Rectal smooth muscle tissue (tissue), 1 donor: ENCODE measurements around the gene MGMT.

Experiments
- H3K27ac ChIP-seq: one replicate; pipeline ENCODE4 v1.7.0; 2013; ENCODE audit warnings: low read depth, low read length, inconsistent platforms
- H3K27me3 ChIP-seq: one replicate; pipeline ENCODE4 v1.7.0; 2013; ENCODE audit warnings: low read length; ENCODE audit not compliant: control insufficient read depth, insufficient read depth
- H3K36me3 ChIP-seq: one replicate; pipeline ENCODE4 v1.7.0; 2013; ENCODE audit warnings: low read length; ENCODE audit not compliant: control insufficient read depth, insufficient read depth
- H3K4me1 ChIP-seq: one replicate; pipeline ENCODE4 v1.7.0; 2013; ENCODE audit warnings: low read length; ENCODE audit not compliant: control insufficient read depth, insufficient read depth
- H3K4me3 ChIP-seq: one replicate; pipeline ENCODE4 v1.7.0; 2013; ENCODE audit warnings: low read length
- H3K9ac ChIP-seq: one replicate; pipeline ENCODE4 v1.7.0; 2013; ENCODE audit warnings: low read length

MGMT gene

DNA sequence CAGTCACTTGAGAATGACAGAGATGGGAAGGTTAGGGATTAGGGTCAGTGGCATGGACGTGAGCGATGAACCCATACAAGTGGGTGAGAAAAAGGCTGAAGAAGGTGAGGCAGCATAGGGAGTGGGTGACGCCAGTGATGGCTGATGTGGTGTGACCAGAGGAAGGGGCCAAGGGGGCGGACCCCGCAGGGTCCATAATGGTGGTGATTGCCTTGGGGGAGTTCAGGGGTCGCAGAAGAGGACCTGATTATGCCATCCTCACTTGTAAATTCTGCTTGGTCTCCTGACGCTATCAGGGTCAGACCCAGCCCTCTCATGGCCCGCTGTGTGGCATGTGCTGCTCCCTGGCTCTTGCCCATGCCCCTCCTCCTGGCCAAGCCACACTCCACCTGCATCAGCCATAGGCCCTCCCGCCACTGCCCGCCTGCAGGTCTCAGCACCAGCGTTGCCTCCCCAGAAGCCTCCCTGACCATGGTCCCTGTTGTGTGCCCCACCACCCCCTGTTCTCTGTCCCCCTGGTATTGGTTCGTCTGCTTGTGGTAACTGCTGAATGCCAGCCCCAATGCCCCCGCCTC is 261.3 kb downstream of the MGMT start:
- no peak overlapping the region for H3K9ac ChIP-seq
- H3K27me3 ChIP-seq = no peaks in the 10 kb centered on the region
- H3K36me3 ChIP-seq = no peaks in the 10 kb centered on the region
- H3K4me1 ChIP-seq = no peaks in the 10 kb centered on the region
- H3K27ac ChIP-seq = no peak overlapping the region
- no peak overlapping the region for H3K4me3 ChIP-seq

GRCh38 chr10:129728905-129729795 is 262.1 kb downstream of the MGMT start:
- H3K27ac ChIP-seq = no peak overlapping the region
- H3K27me3 ChIP-seq = no peaks in the 10 kb centered on the region
- no peaks in the 10 kb centered on the region for H3K36me3 ChIP-seq
- H3K9ac ChIP-seq = no peak overlapping the region
- H3K4me3 ChIP-seq = no peak overlapping the region
- H3K4me1 ChIP-seq = no peaks in the 10 kb centered on the region

GRCh38 chr10:129730272-129730992 is 263.4 kb downstream of the MGMT start:
- H3K36me3 ChIP-seq = no peaks in the 10 kb centered on the region
- H3K27me3 ChIP-seq = no peaks in the 10 kb centered on the region
- H3K9ac ChIP-seq = no peak overlapping the region
- H3K27ac ChIP-seq = no peak overlapping the region
- no peaks in the 10 kb centered on the region for H3K4me1 ChIP-seq
- H3K4me3 ChIP-seq = no peak overlapping the region

- H3K27ac ChIP-seq = no peak overlapping the region
- H3K36me3 ChIP-seq = no peaks in the 10 kb centered on the region
- no peak overlapping the region for H3K4me3 ChIP-seq
- no peak overlapping the region for H3K9ac ChIP-seq
- H3K27me3 ChIP-seq = no peaks in the 10 kb centered on the region
- H3K4me1 ChIP-seq = no peaks in the 10 kb centered on the region
These were observed 263.9 kb downstream of the MGMT start for GRCh38 chr10:129730993-129731325.

DNA sequence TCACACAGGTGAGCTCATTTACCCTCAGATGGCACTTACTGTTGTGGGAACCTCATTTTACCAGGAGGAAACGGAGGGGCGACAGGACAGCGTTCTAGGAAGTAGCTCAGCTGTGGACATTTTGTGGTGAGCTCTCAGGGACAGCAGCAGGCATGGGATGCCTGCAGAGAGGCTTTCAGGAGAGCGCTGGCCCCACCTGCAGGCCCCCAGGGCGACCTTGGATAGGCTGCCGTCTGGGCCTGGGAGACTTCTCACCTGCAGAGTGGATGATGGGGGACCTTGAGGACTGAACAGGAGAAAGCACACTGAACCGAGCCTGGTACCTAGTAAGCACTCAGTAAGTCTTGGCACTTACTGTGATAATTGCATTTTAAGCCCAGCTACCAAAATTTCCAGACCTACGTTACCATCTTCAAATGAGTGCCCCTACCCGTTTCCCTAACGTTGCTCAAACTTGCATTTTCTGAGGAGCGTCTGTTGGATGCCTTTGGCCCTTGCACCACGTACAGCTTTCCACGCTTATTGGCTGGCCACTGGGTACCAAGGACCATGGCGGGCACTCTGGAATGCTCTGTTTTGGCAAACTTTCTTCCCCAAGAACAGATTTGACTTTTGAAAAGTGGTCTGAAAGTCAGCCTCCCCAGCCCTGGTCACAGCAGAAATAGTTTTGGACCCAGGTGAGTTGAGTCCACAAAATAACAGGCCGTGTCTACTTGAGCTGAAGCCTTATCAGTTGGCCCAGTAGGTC is 273.7 kb downstream of the MGMT start:
- no peak overlapping the region for H3K27ac ChIP-seq

GRCh38 chr10:129741280-129741977 is 274.4 kb downstream of the MGMT start:
- Histone ChIP-seq H3K4me1 (no peaks in the 10 kb centered on the region), H3K27ac (no peak overlapping the region), H3K36me3 (no peaks in the 10 kb centered on the region), H3K4me3 (no peak overlapping the region), H3K9ac (no peak overlapping the region), H3K27me3 (no peaks in the 10 kb centered on the region)

More for the DNA sequence above, 273.7 kb downstream of the MGMT start:
- no peaks in the 10 kb centered on the region for H3K36me3 ChIP-seq
- H3K4me1 ChIP-seq = no peaks in the 10 kb centered on the region
- no peak overlapping the region for H3K4me3 ChIP-seq
- H3K9ac ChIP-seq = no peak overlapping the region
- H3K27me3 ChIP-seq = no peaks in the 10 kb centered on the region

GRCh38 chr10:129741978-129742741 is 275.1 kb downstream of the MGMT start:
- Histone ChIP-seq H3K4me1 (no peaks in the 10 kb centered on the region), H3K27ac (no peak overlapping the region), H3K36me3 (no peaks in the 10 kb centered on the region), H3K27me3 (no peaks in the 10 kb centered on the region), H3K9ac (no peak overlapping the region), H3K4me3 (no peak overlapping the region)

GRCh38 chr10:129742742-129743550 is 275.9 kb downstream of the MGMT start:
- H3K4me1 ChIP-seq = no peaks in the 10 kb centered on the region
- no peak overlapping the region for H3K9ac ChIP-seq
- H3K27me3 ChIP-seq = no peaks in the 10 kb centered on the region
- H3K27ac ChIP-seq = no peak overlapping the region
- no peaks in the 10 kb centered on the region for H3K36me3 ChIP-seq
- no peak overlapping the region for H3K4me3 ChIP-seq

DNA sequence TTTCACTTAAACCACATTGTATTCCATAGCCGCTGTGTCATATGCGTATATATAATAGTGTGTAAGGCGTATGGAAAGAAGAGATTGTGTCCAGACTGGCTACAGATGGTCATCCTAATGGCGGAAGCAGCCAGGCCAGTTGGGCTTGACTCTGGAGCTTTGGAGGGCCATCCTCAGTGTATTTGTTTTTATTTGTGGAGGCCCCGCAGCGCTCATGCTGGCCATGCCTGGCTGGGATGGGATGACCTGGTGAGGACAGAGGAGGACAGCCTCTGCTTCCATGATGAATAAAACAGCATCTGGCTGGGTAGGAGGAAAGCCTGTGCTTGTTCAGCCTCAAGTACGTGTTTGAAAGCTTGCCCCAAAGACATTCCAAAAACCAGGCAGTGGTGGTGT is 276.7 kb downstream of the MGMT start:
- Histone ChIP-seq H3K4me3 (no peak overlapping the region), H3K4me1 (no peaks in the 10 kb centered on the region), H3K27ac (no peak overlapping the region), H3K27me3 (no peaks in the 10 kb centered on the region), H3K36me3 (no peaks in the 10 kb centered on the region), H3K9ac (no peak overlapping the region)

DNA sequence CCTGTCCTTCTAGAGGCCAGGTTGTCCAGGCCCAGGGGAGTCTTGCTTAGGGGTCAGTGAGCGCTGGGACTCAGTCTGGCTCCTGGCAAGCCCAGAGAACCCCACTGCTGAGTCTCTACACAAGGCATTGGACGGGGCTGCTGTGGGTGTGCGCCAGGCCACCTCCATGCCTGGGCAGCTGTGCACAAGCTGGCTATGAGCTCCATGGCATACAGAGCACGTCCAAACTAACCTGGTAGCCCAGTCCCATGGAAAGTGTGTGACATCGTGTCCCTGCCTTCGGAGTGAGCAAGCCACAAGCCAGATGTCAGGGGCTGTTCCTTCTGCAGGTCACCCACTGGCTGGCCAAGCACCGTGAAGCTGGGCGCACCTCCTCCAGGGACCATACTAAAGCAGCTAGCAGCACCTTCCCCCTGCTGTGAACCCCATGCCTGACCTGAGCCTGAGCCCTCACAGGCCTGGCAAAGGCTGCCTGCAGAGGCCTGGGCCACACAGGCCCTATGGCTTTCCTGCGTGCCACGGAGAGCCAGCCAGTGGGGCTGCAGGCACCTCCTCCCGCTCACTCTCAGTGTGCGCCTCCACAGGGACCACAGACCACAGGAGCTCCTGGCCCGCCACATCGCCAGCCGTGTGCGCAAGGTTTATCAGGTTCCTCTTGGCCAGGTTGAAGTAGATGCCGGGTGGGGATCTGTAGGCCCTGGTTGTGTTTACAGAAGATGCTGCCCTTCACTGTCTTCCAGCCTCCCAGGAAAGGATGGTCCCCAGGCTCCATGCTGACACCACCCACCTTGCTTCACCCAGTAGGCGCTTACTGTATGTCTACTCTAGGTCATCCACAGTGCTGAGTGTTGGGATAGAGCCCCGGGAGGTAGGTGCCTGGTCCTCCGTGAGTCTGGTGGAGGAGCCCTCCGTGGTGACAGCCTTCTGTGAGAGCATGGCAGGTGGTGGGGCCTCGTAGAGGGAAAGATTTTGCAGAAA is 277.4 kb downstream of the MGMT start:
- Histone ChIP-seq H3K4me3 (no peak overlapping the region), H3K9ac (no peak overlapping the region), H3K4me1 (no peaks in the 10 kb centered on the region), H3K27ac (no peak overlapping the region), H3K27me3 (no peaks in the 10 kb centered on the region), H3K36me3 (no peaks in the 10 kb centered on the region)
